Middle frontal gyrus (tissue), 1 donor: ENCODE results near the gene PLCXD3.
"Not testable (repeated sequence)": the region's sequence is repeated elsewhere in the genome, so short reads cannot be mapped to it uniquely, and the experiment has no call there.

Experiments used
- DNase-seq: peaks from one replicate; pipeline ENCODE4 v3.0.0-alpha.2; 2015; ENCODE audit warnings: low spot score; ENCODE audit errors: extremely low spot score

The PLCXD3 gene

DNA sequence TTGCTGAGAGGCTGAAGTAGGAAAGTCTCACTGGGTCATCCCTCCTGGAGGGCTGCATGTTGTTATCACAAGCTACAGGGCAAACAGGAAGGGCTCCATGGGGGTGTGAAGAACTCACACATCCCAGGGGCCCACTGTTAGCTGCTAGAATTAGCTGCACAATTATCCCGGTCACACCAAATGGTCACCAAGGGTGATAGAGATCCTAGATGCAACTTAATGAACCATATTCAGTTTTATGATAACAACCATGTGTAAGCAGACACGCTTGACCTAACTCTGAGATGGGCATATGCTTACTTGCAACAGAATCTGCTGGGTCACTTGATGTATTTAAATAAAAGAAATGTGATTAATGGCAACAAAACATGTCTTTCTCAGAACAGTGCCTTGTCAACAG lies 153.6 kb downstream of the PLCXD3 start:
- DNase-seq, result no peak

DNA sequence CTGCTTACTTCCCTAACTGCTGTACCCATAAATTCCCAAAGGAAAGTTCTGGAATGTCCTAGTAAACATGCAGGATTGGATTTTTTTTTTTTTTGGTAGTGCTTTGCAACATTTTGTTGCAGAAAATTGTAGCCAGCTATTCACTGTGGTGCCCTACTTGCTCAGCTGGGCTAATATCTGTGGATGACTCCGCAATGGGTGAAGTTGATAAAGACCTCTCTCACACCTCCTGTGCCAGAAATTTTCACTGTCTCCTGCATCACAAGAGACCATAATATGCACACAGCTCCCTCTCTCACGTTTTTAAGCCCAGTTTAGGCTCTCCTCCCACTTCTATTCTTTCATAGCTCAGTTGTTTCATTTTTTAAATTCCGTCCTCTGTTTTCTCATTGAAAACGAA lies 160.6 kb downstream of the PLCXD3 start:
- no peak for DNase-seq

DNA sequence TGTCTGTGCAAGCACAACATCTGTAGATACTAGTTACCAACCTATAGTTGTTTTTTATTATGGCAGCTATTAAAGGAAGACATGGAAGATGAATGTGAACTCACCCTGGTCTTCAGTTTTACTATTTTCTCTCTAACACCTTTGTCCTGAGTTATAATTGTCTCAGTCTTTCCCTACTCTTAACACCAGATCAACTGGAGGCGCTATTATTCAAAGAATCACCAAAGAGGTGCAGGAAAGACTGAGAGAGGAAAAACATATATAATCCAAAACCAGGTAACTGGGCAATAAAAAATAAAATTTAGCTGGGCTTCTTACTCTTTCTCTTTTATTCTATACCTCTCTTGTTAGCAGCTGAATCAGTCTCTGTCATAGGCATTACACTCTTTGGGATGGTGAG lies 162.8 kb downstream of the PLCXD3 start:
- no peak for DNase-seq

DNA sequence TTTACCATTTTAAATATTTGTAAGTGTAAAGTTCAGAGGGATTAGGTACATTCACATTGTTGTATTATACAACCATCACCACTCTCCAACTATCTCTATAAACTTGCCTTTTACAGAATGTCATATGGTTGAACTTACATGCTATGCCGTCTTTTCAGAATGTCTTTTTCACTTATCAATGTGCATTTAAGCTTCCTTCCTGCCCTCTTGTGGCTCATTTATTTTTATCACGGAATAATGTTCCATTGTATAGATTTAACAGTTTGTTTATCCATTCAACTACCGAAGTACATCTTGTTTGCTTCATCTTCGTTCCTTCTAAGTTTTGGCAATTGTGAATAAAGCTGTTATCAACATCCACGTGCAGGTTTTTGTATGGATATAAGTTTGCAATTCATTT lies 163.8 kb downstream of the PLCXD3 start:
- DNase-seq, result no peak

DNA sequence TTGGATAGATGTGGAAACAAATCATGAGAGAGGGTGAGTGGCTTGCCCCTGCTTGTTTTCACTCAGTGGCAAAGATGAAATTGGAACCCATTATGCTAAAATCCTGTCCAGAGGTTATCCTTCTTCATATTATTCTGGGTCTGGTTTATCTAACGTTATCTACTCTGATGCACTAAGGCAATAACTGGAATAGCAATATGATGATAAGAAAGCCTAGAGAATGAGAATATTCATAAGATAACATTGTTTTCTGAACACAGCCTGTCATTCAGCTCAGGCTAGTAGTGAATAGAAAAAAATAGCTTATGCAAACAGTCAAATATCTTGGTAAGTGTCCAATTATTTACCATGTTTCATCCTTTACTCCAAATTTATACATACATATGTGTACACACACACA lies 165.1 kb downstream of the PLCXD3 start:
- no peak for DNase-seq

DNA sequence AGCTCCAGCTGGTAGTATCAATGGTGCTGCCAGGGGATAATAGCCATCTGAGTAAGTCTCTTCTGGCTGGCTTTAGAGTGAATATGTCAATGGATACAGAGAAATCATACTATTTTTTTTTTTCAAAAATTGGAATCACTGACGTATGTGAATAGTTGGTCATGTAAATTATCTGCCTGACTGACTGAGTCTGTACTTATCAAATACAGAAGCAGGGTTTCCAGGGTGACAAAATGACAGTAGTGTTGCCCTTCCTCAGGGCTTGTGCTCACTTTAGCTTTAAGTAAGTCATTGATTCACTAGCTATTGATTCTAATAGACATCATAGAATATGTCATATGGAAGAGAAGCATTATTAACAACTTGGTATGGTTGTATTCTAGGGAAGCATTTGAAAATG lies 171.1 kb downstream of the PLCXD3 start:
- no peak for DNase-seq

DNA sequence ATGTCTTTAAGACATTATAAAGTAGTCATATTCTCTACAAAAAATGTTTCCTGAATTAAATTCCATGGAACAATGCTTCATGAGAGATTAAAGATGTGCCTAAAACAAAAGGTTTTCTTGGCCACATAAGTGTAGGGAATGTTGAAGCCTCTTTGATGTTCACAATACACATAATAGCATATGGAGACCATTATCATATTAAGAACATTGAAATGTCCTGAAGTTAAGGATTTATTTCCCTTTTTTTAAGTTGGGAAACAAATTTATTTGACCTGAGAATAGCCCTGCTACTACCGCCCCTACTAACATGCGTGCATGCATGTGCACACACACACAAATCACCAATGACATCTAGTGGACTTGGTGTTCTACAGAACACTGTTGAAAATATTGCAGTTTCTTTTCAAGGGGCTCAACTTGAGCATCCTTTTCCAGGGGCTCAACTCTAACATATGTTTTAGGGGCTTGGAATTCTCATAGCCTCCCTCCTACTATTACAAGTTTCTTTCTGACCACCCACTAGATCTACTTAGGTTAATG lies 172.2 kb downstream of the PLCXD3 start:
- no peak for DNase-seq

DNA sequence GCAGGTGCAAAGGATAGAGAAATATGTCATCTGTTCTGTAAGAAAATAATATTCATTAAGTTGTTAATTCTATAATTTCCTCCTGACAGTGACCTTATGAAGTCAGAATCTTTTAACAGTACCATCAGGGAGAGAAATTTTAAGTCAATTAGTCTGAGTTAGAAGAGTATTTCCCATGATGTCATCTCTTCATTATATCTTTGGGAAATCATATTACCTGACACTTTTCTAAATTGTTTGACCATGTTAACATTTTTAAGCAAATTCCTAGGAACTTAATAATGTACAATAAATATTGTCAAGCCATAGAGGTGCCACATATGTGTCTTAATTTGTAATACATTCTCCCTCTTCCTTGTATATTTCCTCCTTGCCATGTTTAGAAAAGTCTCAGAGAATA lies 172.7 kb downstream of the PLCXD3 start:
- DNase-seq, result no peak

DNA sequence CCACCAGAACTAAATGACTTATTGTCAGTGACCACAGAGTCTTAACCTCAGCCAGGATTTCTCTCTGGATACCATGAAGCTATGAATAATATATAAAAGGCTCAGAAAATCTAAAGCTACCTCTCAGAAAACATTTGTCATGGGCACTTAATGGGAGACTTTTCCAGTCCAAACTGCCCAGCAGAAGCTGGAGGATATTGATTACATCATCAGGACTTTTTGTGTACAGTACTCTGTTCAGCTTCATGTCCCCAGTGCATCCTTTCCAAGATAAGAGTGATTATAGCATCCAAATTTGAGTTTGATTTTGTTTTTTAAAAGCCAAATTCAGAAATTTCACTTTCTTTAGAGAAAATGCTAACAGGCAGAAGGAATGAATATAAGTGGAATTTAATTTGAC lies 173.2 kb downstream of the PLCXD3 start:
- no peak for DNase-seq

DNA sequence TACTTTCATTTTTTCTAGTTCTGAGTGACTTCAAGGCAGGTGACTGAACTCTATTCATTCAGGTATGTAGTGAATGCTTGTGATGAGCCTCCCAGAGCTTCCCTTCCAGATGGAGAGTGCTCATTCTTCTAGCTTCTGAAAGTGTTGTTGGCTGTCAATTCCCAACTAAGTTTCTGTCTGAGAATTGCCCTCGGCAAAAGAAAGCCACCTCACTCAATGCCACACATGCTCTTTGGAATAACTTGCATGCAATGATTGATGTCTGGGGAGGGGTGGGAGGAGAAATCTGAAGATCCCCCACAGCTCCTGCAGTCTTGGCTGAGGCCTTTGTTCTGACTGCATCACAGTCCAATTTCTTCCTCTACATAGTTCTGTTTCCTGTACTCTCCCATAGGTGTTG lies 173.9 kb downstream of the PLCXD3 start:
- DNase-seq, result no peak

DNA sequence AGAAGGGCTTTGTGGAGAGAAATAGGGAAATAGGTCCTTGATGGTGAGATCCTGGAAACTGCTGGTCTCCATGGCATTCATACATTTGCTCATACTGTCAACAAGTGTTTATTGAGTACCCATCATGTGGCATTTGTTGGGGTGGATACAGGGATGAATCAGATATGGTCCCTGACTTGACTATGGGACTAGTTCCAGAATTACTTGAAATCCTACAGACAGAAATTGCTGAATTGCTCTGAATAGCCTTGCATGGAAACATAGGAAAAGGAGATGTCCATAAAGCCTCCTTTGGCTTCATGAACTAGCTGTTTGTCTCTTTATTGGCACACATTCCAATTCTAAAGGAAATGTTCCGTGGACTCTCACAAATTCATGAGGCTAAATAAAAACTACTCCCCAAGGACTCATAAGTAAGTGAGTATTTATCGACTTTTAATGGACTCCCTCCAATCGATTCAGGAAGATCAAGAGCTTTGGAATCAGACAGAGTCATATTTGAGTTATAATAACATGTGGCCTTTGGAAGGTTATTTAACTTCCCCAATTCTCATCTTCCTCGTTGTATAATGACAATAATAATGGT lies 174.7 kb downstream of the PLCXD3 start:
- no peak for DNase-seq

DNA sequence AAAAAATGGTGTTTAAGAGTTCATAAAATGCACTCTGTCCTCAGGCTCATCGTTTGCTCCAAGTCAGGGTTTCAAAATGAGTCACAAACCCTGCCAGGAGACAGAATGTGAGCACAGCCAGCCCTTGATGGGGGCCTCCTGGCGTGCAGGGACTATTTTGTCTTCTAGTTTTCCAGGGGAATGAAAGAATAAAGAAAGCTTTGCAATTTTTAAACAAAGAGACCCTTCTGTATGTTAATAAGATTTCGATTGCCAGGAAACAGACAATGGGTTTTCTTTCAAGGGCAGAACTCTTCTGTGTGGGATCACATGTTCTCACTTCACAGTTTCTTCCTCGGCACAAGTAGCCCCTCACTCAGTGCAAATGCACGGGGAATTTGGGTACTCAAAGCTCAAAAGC lies 175.6 kb downstream of the PLCXD3 start:
- DNase-seq, result peak; percentile 25

DNA sequence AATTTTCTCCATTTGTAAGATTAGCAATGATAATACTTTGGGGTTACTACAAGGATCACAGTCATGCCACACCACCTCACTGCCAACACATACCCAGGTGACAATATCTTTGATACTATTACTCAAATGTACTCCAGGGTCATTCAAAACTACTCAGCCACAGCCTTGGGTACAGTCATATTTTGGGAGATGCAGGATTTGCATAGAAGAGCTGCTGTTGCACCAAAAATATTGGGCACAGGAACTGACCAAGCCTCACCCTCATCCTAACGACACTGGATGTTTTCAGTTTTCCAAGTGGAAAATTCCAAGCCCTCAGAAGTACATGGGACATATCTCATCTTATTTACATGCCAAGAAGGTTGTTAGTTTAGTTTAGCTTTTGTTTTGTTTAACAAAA lies 176.2 kb downstream of the PLCXD3 start:
- DNase-seq, result no peak

DNA sequence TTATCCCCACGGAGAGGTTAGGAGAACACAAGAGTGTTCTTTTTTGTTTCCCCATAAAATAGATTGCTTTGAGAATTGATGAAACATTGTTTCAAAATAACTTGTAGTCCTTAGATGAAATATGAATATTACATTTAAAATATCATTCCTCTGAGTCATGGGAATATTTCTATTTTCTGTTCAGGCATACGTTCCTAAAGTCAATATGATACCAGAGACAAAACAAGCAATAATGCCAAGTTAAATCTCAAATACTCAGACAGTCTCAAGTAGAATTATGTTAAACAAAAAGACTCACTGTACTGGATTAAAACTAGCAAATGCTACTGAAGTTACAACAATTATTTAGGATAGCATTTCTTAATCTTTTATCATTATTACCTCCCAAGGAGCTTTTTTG lies 185.3 kb downstream of the PLCXD3 start:
- DNase-seq, result no peak

DNA sequence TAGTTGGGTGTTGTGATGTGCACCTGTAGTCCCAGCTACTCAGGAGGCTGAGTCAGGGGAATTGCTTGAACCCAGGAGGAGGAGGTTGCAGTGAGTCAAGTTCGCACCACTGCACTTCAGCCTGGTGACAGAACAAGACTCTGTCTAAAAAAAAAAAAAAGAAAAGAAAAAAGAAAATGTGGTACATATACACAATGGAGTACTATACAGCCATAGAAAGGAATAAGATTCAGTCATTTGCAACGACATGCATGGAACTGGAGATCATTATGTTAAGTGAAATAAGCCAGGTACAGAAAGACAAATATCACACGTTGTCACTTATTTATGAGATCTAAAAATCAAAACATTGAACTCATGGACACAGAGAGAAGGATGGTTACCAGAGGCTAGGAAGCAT lies 187.6 kb downstream of the PLCXD3 start:
- DNase-seq, result not testable (repeated sequence)

DNA sequence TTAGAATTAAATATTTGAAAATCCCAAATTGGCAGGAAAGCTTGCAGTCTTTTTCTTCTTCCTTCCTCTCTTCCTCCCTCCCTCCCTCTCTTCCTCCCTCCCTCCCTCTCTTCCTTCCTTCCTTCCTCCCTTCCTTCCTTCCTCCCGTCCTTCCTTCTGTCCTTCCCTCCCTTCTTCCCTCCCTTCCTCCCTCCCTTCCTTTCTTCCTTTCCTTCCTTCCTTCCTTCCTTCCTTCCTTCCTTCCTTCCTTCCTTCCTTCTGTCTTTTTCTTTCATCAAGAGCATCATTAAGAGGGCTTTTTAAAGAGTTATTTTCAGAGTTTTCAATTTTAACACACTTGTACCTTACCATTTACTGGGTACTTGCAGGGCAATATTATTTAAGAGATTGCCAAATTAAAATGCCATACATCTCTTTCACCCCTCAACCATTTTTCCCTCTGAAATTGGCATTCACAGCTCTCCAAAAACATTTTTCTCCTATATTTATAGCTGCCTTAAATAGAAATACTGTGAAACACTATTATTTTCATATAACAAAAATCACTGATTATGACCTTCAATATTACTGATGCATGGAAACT lies 197.8 kb downstream of the PLCXD3 start:
- no peak for DNase-seq

DNA sequence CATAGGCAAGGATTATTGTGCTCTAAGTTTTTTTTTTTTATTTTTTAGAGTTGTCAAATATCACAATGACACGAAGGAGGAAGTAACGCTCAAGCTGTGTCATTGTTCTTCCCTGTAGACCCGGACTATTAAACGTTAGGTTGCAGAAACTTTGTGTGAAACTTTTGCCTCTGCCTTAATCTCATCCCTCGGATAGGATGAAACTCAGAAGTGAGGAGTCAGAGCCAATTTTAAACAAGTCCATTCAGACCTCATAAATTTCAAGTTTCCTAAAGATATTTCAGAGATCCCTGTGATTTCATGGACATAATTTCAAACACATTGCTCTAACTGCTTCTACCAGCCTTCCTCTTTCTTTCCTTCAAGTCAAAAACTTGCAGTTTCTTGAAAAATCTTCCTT lies 198.3 kb downstream of the PLCXD3 start:
- no peak for DNase-seq

DNA sequence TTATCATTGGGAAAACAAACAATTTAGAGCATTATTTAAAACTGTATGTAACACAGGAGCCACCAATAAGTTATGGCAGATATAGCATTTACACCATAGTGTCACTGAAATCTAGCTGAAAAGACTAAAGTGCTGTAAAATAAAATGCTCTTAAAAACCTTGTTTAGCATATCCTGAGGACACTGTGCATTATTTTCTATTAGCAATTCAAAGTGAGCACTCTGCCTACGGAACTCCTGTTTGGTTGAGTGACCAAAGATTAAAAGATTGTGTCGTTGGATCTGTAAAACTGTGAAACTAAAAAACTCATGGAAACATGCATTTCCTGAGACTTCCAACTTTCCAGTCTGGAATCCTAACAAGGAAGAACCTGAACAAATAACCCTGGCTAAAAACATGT lies 201.1 kb downstream of the PLCXD3 start:
- DNase-seq, result no peak

DNA sequence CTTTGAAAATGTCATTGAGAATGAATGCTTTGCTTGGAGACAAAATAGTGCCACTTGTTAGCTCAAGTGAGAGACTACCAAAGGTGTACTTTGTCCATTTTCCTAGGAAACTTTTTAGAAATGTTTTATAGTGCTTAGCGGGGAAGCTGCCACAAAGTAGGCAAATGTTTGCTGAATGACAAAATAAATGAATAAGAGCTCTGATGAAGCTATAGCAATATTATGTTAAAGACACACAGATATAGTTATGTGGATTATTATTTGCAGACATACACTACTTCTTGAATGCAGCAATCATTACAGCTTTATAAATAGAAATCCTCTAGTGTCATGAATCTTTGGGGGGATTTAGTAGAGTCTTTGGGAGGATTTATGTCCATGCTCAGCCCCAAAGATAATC lies 204.4 kb downstream of the PLCXD3 start:
- no peak for DNase-seq

DNA sequence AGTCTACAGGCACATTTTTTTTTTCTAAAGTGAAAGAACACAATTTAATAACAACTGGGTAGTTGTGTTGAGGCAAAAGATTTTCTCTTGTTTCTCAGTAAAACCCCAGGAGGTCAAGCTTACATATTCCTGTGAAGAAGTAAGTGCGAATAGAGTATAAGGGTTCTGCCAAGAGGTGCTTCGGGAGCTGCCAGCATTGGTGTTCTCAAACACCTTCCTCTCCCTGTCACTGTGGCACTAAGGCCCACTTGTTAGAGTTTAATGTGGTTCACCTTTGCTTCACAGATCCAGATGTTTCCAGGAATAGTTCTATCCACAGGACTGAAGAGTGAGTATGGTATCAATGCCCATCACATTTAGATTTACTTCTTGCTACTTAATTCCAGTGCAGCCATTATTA lies 205.3 kb downstream of the PLCXD3 start:
- no peak for DNase-seq

DNA sequence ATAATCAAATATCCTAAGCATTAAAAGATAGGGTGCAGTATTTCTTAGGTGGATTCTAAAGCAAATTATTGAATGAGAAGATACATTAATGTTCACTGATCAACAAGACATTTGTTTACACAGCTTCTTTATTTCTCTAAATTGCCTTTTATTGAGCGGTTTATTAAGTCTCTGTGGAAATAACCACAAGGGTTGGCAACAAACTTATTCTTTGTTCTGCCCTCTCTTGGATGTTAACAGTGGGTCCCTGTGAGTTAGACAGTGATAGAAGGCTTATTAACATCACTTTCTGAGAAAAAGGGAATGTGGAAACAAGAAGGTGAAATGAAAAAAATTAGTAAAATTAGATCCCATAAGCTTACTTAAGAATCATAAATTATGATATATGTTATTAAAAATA lies 214.3 kb downstream of the PLCXD3 start:
- no peak for DNase-seq

DNA sequence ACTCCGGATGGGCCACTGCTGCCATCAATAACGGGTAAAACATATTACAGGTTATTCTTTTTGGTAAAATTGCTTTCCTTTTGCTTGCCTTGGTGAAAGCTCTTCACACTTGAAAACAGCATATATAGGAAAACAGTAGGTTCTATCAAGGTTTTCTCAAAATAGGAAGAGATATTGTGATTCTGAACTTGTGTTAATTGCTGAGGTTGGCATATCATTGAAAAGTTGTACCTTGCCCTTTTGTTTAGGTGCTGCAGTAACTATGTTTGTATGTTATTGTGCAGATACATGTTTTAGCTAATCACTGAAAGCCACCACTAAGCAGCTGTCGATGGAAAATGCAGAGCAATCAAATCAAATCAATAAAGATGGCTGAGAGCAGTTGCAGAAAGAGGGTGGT lies 219.1 kb downstream of the PLCXD3 start:
- DNase-seq, result no peak

DNA sequence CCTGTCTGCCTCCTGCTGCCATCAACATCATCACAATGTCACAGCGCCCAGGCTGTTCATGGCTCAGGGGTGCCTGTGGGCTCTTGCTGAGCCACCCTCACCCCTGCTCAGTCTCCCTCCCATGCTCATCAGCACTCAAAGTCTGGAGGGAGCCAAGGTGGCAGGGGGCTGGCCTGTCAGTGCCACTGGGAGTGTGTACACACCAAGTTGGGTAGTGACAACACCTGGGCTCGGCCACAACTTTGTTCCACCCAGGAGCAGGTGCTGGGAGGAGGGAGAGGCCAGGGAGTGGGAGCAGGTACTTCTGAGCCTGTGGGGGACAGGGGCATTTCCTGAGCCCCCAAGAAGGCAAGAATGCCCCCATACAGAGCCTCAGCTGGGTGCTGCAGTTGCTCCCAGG lies 219.6 kb downstream of the PLCXD3 start:
- DNase-seq, result no peak
